Measurements from ENCODE around the gene SUPT6H.
"Not testable (repeated sequence)": the region's sequence is repeated elsewhere in the genome, so short reads cannot be mapped to it uniquely, and the experiment has no call there.

Gene SUPT6H

DNA sequence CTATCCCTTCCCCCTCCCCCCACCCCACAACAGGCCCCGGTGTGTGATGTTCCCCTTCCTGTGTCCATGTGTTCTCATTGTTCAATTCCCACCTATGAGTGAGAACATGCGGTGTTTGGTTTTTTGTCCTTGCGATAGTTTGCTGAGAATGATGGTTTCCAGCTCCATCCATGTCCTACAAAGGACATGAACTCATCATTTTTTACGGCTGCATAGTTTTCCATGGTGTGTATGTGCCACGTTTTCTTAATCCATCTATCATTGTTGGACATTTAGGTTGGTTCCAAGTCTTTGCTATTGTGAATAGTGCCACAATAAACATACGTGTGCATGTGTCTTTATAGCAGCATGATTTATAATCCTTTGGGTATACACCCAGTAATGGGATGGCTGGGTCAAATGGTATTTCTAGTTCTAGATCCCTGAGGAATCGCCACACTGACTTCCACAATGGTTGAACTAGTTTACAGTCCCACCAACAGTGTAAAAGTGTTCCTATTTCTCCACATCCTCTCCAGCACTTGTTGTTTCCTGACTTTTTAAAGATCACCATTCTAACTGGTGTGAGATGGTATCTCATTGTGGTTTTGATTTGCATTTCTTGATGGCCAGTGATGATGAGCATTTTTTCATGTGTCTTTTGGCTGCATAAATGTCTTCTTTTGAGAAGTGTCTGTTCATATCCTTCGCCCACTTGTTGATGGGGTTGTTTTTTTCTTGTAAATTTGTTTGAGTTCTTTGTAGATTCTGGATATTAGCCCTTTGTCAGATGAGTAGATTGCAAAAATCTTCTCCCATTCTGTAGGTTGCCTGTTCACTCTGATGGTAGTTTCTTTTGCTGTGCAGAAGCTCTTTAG is 74.1 kb downstream of the SUPT6H start:
- in situ Hi-C loops (cut with MboI; ENCODE audit: low sequenced_read_pairs); H3K27me3 ChIP-seq (ENCODE audit: low read depth); H3K9me3 ChIP-seq; H3K36me3 ChIP-seq (replicated peaks); H3K4me3 ChIP-seq; DNase-seq (ENCODE audit: low spot score in 2 of 2): not testable (repeated sequence)
- H3K4me1 ChIP-seq: peaks cover 13% of the 10 kb centered on the region

GRCh38 chr17:28737316-28737715 is 75.3 kb downstream of the SUPT6H start:
- no peak for DNase-seq (ENCODE audit: low spot score in 2 of 2)
- H3K4me1 ChIP-seq: peaks cover 13% of the 10 kb centered on the region
- no peaks in the 10 kb centered on the region for H3K27me3 ChIP-seq (ENCODE audit: low read depth)
- in situ Hi-C loops (cut with MboI; ENCODE audit: low sequenced_read_pairs): no loop called here
- H3K4me3 ChIP-seq: no peak overlapping the region
- peaks cover 5% of the 10 kb centered on the region for H3K36me3 ChIP-seq (replicated peaks)
- no peaks in the 10 kb centered on the region for H3K9me3 ChIP-seq

DNA sequence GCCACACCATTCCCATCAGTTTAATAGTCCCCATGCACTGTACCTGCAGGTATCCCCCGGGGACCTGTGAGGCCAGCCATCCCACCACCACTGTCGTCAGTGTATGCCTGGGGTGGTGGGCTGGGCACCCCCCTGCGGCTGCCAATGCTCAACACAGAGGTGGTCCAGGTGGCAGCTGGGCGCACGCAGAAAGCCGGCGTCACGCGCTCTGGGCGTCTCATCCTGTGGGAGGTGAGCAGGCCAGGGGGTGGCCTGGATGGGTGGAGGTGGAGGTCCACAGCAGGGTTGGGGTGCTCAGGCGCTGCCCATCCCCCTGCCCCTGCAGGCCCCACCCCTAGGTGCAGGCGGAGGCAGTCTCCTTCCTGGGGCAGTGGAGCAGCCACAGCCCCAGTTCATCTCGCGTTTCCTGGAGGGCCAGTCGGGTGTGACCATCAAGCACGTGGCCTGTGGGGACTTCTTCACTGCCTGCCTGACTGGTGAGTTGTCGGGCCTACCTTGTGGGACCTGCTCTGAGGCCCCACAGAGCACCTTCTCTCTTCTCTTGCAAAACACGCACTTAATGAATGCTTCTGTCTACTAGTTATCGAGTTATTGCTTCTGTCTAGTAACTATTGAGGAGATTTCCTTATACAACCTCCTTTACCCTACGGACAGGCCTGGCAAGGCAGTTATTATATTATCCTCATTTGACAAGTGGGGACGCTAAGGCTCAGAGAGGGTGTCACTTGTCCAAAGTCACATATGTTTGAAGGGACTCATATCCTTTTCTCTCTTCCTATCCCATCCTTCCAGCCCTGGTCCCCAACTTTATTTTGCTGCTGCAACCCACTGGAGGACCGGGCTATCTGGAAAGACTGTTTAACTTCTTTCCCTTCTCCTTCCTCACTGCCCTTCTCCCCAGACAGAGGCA is 76.0 kb downstream of the SUPT6H start:
- peaks cover 12% of the 10 kb centered on the region for H3K4me1 ChIP-seq
- H3K27me3 ChIP-seq (ENCODE audit: low read depth): no peaks in the 10 kb centered on the region
- H3K4me3 ChIP-seq: no peak overlapping the region
- no peak for DNase-seq (ENCODE audit: low spot score in 2 of 2)
- in situ Hi-C loops (cut with MboI; ENCODE audit: low sequenced_read_pairs): no loop called here
- peaks cover 5% of the 10 kb centered on the region for H3K36me3 ChIP-seq (replicated peaks)
- no peaks in the 10 kb centered on the region for H3K9me3 ChIP-seq

DNA sequence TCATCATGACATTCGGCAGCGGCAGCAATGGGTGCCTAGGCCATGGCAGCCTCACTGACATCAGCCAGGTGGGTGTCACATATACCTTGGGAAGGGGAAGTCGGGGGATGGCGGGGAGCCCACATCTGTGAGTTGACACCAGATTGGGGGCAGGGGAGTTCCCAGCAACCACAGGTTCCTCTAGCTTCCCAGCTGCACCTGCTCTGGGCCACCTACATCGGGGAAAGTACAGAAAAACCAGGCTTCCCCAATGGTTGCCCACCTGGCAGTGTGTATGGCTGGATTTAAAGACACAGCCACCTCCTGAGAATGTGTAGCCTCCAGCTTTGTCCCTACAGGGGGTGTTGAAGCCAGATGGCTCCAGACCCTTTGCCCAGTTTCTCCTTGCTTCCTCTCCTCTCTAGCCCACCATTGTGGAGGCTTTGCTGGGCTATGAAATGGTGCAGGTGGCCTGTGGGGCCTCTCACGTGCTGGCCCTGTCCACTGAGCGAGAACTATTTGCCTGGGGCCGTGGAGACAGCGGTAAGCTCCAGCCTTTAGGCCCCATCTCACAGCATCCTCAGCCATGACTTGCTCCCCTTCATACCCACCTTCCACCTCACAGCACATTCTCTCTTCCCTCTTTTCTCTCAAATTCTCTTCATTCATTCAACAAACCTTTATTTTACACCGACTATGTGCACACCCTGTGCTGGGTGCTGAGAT is 76.8 kb downstream of the SUPT6H start:
- in situ Hi-C loops (cut with MboI; ENCODE audit: low sequenced_read_pairs): no loop called here
- H3K4me1 ChIP-seq: peaks cover 11% of the 10 kb centered on the region
- no peaks in the 10 kb centered on the region for H3K27me3 ChIP-seq (ENCODE audit: low read depth)
- no peaks in the 10 kb centered on the region for H3K9me3 ChIP-seq
- H3K36me3 ChIP-seq (replicated peaks): peaks cover 5% of the 10 kb centered on the region
- no peak overlapping the region for H3K4me3 ChIP-seq
- no peak for DNase-seq (ENCODE audit: low spot score in 2 of 2)

GRCh38 chr17:28740406-28741357 is 78.7 kb downstream of the SUPT6H start:
- in situ Hi-C loops (cut with MboI; ENCODE audit: low sequenced_read_pairs): no loop called here
- no peaks in the 10 kb centered on the region for H3K27me3 ChIP-seq (ENCODE audit: low read depth)

DNA sequence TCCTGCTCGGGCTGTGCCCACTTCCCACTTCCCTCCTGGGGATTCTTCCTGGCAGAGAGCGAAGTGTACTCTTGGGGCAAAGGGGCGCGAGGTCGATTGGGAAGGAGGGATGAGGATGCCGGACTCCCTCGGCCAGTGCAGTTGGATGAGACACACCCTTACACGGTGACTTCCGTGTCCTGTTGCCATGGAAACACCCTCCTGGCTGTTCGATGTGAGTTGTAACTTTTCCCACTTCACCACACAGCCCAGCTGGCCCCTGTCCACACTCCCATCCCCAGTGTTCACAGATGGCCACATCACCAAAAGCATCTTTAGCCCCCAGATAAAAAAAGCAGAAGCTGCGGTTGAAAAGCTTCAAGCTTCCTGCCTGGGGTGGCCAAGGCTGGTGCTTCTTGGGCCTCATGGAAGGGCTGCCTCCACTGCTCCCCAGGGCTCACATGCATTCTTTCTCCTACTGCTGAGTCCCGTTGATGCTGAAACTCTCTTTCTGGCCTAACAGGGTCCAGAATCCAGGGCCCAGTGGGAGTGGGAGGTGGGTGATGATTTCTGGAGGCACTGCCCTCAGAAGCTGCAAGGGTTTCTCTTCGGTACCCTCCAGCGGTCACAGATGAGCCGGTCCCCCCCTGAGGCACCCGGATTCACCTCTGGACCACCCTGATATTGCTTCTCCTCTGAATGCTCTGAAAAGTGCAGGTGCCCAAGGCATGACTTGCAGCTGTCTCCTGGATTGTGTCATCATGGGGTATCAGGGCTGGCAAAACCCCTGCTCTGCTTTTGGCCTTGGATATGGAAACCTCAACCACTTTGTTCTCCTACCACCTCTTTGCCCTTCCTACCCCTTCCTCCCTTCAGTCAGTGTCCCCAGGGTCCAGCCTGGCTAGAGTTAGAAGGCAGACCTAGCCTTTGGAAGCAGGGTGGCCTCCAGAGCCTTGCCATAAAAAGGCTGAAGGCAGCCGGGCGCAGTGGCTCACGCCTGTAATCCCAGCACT is 79.6 kb downstream of the SUPT6H start:
- H3K4me3 ChIP-seq: no peak overlapping the region
- peaks cover 18% of the 10 kb centered on the region for H3K36me3 ChIP-seq (replicated peaks)
- in situ Hi-C loops (cut with MboI; ENCODE audit: low sequenced_read_pairs): no loop called here
- no peaks in the 10 kb centered on the region for H3K27me3 ChIP-seq (ENCODE audit: low read depth)
- DNase-seq (ENCODE audit: low spot score in 2 of 2): no peak
- H3K4me1 ChIP-seq: peaks cover 18% of the 10 kb centered on the region
- no peaks in the 10 kb centered on the region for H3K9me3 ChIP-seq

More at GRCh38 chr17:28740406-28741357, 78.7 kb downstream of the SUPT6H start:
- no peak for DNase-seq (ENCODE audit: low spot score in 2 of 2)
- no peak overlapping the region for H3K4me3 ChIP-seq
- H3K9me3 ChIP-seq: no peaks in the 10 kb centered on the region
- H3K4me1 ChIP-seq: peaks cover 14% of the 10 kb centered on the region
- H3K36me3 ChIP-seq (replicated peaks): peaks cover 8% of the 10 kb centered on the region

- peak; percentile 87 to 89 for DNase-seq (ENCODE audit: low spot score in 2 of 2)
- H3K36me3 ChIP-seq (replicated peaks): peaks cover 36% of the 10 kb centered on the region
- H3K4me1 ChIP-seq: peaks cover 18% of the 10 kb centered on the region
- peak within 1 kb of the TSS; percentile 88 for H3K4me3 ChIP-seq
- in situ Hi-C loops (cut with MboI; ENCODE audit: low sequenced_read_pairs): no loop called here
- H3K9me3 ChIP-seq: no peaks in the 10 kb centered on the region
- no peaks in the 10 kb centered on the region for H3K27me3 ChIP-seq (ENCODE audit: low read depth)
Observed at GRCh38 chr17:28743243-28744103, 81.5 kb downstream of the SUPT6H start, which contains the start of gene TRAF4. TSS of gene TRAF4 (plus strand) at chr17:28744011. CDS start at chr17:28744113, 102 bp downstream.

GRCh38 chr17:28744104-28744971 is 82.3 kb downstream of the SUPT6H start:
- H3K4me1 ChIP-seq: peaks cover 18% of the 10 kb centered on the region
- H3K36me3 ChIP-seq (replicated peaks): peaks cover 45% of the 10 kb centered on the region
- in situ Hi-C loops (cut with MboI; ENCODE audit: low sequenced_read_pairs): no loop called here
- no peaks in the 10 kb centered on the region for H3K9me3 ChIP-seq
- DNase-seq (ENCODE audit: low spot score in 2 of 2): peak; percentile 44 to 74
- H3K27me3 ChIP-seq (ENCODE audit: low read depth): no peaks in the 10 kb centered on the region
- H3K4me3 ChIP-seq: peak overlapping the region; percentile 88

DNA sequence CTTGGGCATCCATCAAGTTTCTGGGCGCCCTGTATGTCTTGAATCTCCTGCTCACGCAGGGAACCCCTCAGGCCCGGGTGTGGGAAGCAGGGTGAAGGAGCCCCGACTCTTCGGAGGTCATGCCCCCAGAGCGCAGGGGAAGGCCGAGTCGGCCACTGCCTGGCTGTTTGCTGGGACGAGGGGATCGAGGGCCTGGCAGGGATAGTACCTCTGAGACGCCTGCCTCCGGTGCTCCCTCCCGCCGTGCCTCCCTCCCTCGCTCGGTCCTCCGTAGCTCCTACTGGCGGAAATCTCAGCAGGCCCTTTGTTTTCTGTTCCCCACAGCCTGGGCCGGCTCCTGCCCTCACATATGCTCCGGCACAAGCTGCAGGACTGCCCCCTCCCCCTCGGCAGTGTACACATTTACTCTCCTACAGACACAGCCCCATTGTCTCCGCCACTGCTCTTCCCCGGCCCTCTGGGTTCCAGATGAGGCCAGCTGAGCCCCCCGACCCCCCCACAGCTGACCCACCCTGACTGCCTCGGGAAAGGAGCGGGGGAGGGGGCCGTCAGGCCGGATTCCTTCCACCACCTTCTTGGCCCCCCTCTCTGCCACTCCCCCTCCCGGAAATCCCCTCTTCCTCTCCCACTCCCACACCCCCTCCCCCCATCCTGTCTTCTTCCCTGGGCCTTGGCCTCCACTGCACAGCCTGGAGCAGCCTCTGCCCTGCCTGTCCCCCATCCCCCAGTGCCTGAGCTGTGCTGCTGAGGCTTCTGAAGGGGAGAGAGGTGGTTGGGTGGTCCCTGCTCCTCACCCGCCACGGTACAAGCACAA is 83.2 kb downstream of the SUPT6H start:
- H3K4me1 ChIP-seq: peaks cover 18% of the 10 kb centered on the region
- peak overlapping the region; percentile 88 for H3K4me3 ChIP-seq
- peak; percentile 74 to 86 for DNase-seq (ENCODE audit: low spot score in 2 of 2)
- in situ Hi-C loops (cut with MboI; ENCODE audit: low sequenced_read_pairs): no loop called here
- no peaks in the 10 kb centered on the region for H3K27me3 ChIP-seq (ENCODE audit: low read depth)
- no peaks in the 10 kb centered on the region for H3K9me3 ChIP-seq
- peaks cover 52% of the 10 kb centered on the region for H3K36me3 ChIP-seq (replicated peaks)

All from HAP-1 (cell line).